NB4 (cell line): ENCODE data around the gene SYF2.

Source experiments
- POLR2A ChIP-seq: IDR thresholded peaks from 2 replicates; pipeline ENCODE4 v1.6.1; 2011; ENCODE audit warnings: mild to moderate bottlenecking; ENCODE audit not compliant: insufficient read length; ENCODE audit errors: extremely low read depth
- TF ChIP-seq, protein P1 (sequence below): IDR thresholded peaks from one replicate; pipeline ENCODE4 v1.5.1; 2012; ENCODE audit warnings: low read depth, low read length
- TF ChIP-seq, protein P2 (sequence below): IDR thresholded peaks from 2 replicates; pipeline ENCODE4 v1.6.1; 2011; ENCODE audit warnings: low read depth, low read length

GRCh38 chr1:25193229-25193628 lies 39.1 kb downstream of the SYF2 start:
- TF ChIP-seq, protein P1, sequence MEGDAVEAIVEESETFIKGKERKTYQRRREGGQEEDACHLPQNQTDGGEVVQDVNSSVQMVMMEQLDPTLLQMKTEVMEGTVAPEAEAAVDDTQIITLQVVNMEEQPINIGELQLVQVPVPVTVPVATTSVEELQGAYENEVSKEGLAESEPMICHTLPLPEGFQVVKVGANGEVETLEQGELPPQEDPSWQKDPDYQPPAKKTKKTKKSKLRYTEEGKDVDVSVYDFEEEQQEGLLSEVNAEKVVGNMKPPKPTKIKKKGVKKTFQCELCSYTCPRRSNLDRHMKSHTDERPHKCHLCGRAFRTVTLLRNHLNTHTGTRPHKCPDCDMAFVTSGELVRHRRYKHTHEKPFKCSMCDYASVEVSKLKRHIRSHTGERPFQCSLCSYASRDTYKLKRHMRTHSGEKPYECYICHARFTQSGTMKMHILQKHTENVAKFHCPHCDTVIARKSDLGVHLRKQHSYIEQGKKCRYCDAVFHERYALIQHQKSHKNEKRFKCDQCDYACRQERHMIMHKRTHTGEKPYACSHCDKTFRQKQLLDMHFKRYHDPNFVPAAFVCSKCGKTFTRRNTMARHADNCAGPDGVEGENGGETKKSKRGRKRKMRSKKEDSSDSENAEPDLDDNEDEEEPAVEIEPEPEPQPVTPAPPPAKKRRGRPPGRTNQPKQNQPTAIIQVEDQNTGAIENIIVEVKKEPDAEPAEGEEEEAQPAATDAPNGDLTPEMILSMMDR = no peak
- TF ChIP-seq POLR2A = no peak
- TF ChIP-seq, protein P2, sequence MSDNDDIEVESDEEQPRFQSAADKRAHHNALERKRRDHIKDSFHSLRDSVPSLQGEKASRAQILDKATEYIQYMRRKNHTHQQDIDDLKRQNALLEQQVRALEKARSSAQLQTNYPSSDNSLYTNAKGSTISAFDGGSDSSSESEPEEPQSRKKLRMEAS = no peak
